ENCODE results near the gene CCDC142.

DNA sequence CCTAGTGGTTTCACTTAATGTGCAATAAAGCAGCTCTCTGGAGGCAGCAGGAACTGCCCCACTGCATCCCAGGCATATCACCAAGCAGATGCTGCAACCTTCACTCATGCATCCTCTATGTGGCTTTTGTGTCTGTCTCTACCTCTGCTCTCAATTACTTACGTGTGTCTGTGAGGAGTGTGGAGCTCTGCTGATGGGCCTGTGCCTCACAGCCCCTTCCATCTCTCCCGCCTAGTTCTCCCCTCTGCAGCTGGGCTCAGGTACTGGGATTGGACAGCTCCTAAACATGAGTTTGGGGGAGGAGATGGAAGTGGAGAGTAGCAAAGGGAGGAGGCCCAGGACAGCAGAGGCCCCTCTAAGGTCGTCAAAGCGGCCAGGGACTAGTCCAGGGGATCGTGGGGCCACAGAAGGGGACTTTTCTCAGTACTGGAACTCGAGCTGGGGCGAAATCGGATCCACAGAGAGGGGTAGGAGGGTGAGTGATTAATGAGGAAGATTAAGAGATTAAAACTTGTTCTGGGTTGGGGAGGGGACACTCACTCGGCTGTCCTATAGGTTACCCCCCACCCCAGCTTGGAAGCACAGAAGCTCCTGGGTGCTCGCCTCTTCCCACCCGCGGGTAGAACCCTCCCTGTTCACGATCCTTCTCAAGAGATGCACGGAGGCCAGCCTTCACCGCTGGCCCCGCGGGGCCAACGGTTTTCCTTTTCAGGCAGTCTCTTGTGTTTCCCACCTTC lies 18.7 kb upstream of the CCDC142 start:
- no peak for TF ChIP-seq POLR2AphosphoS5 (IDR thresholded peaks at IDR 0.05)
- TF ChIP-seq, protein P1, sequence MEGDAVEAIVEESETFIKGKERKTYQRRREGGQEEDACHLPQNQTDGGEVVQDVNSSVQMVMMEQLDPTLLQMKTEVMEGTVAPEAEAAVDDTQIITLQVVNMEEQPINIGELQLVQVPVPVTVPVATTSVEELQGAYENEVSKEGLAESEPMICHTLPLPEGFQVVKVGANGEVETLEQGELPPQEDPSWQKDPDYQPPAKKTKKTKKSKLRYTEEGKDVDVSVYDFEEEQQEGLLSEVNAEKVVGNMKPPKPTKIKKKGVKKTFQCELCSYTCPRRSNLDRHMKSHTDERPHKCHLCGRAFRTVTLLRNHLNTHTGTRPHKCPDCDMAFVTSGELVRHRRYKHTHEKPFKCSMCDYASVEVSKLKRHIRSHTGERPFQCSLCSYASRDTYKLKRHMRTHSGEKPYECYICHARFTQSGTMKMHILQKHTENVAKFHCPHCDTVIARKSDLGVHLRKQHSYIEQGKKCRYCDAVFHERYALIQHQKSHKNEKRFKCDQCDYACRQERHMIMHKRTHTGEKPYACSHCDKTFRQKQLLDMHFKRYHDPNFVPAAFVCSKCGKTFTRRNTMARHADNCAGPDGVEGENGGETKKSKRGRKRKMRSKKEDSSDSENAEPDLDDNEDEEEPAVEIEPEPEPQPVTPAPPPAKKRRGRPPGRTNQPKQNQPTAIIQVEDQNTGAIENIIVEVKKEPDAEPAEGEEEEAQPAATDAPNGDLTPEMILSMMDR (IDR thresholded peaks at IDR 0.05) = no peak

Measured in prostate gland (tissue), 2 donors.